ENCODE results near the gene EMP2. TPM values are rescaled to one million over a fixed set of nuclear protein-coding genes. Genes with fewer than 3 reads are reported as not detected.
A peak's percentile ranks its signal among the peaks of the same experiment; 100 is the strongest.

The EMP2 gene
- total and polyA plus RNA-seq, 2 experiments from 2014 or later: 29.1 to 93.4 TPM

DNA sequence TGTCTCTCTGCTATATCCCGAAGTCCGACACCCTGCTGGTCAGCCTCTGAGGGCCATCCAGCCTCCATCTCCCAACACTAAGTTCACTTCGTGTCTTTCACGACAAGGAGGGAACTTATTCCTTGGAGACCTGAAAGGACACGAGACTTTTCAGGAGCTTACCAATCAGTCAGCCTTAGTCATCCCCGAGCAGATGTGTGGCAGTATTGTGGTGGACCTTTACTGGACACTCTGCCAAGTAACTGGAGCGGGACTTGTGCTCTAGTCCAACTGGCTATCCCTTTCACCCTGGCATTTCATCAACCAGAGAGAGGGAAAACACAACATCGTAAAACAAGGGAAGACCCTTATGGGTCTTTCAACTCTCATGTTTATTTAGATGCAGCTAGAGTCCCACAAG is 87.1 kb downstream of the EMP2 start:
- Histone ChIP-seq H3K4me3 (no peak overlapping the region), H3K4me2 (no peak overlapping the region), H3K9me2 (replicated peaks; ENCODE audit: insufficient read depth) (no peaks in the 10 kb centered on the region), H2AFZ (no peak overlapping the region), H3K9me3 (ENCODE audit: low read depth) (no peaks in the 10 kb centered on the region), H4K20me1 (ENCODE audit: insufficient read depth, poor library complexity, severe bottlenecking) (no peaks in the 10 kb centered on the region), H3K27ac (no peak overlapping the region), H3K27me3 (no peaks in the 10 kb centered on the region), H3K4me1 (ENCODE audit: insufficient read depth) (no peaks in the 10 kb centered on the region), H3K79me2 (no peaks in the 10 kb centered on the region), H3K36me3 (replicated peaks; ENCODE audit: insufficient read depth, low read depth) (no peaks in the 10 kb centered on the region)
- no peak for TF ChIP-seq CTCF (IDR thresholded peaks at IDR 0.05; ENCODE audit: poor library complexity)
- TF ChIP-seq EZH2 (IDR thresholded peaks at IDR 0.05; ENCODE audit: borderline replicate concordance): no peak
- no peak for TF ChIP-seq EZH2phosphoT487 (IDR thresholded peaks at IDR 0.05; ENCODE audit: low read depth, severe bottlenecking, unreplicated experiment)
- 93% methylated on average over 8 of the region's 8 CpGs for WGBS (ENCODE audit: low lambda C conversion rate, missing lambda C conversion rate)
- DNase-seq (ENCODE audit: low spot score): no peak

- Histone ChIP-seq H3K4me2 (no peak overlapping the region), H3K9me3 (ENCODE audit: low read depth) (no peaks in the 10 kb centered on the region), H3K27ac (no peak overlapping the region), H3K27me3 (no peaks in the 10 kb centered on the region), H3K4me3 (no peak overlapping the region), H4K20me1 (ENCODE audit: insufficient read depth, poor library complexity, severe bottlenecking) (no peaks in the 10 kb centered on the region), H3K79me2 (no peaks in the 10 kb centered on the region), H3K36me3 (replicated peaks; ENCODE audit: insufficient read depth, low read depth) (no peaks in the 10 kb centered on the region), H3K9me2 (replicated peaks; ENCODE audit: insufficient read depth) (no peaks in the 10 kb centered on the region), H3K4me1 (ENCODE audit: insufficient read depth) (no peaks in the 10 kb centered on the region), H2AFZ (no peak overlapping the region)
- no peak for DNase-seq (ENCODE audit: low spot score)
- WGBS (ENCODE audit: low lambda C conversion rate, missing lambda C conversion rate): 73% methylated on average over 1 of the region's 1 CpG
- no peak for TF ChIP-seq EZH2 (IDR thresholded peaks at IDR 0.05; ENCODE audit: borderline replicate concordance)
- TF ChIP-seq CTCF (IDR thresholded peaks at IDR 0.05; ENCODE audit: poor library complexity): no peak
- no peak for TF ChIP-seq EZH2phosphoT487 (IDR thresholded peaks at IDR 0.05; ENCODE audit: low read depth, severe bottlenecking, unreplicated experiment)
Observed at GRCh38 chr16:10490141-10490540, 90.3 kb downstream of the EMP2 start.

DNA sequence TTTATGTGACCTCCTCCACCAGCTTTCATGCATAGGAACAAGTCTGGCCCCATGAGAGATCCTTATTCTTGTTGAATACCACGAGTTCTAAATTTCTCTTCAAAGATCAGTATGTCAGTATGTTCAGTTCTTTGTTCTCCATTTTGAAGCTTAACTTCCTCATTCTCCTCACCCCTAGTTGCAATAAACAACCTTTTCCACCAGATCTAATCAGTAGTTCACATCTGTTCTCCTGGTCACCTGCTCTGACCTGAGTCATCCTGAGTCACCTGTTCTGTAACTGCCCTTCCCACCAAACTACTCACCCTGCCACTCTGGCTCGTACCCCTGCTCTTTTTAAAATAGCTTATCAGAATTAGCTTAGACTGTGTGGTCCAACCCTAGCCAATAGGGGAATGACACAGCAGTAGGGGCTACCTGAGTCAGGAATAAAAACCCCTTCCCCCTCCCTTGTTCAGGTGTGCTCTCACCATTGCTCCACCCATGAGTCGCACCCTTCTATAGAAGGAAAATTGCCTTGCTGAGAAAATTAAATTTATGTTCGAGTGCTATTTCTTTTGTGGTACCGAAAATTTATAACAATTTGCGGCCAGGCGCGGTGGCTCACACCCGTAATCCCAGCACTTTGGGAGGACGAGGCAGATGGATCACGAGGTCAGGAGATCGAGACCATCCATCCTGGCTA is 94.6 kb downstream of the EMP2 start:
- no peak for TF ChIP-seq EZH2phosphoT487 (IDR thresholded peaks at IDR 0.05; ENCODE audit: low read depth, severe bottlenecking, unreplicated experiment)
- no peak for TF ChIP-seq CTCF (IDR thresholded peaks at IDR 0.05; ENCODE audit: poor library complexity)
- TF ChIP-seq EZH2 (IDR thresholded peaks at IDR 0.05; ENCODE audit: borderline replicate concordance): no peak
- Histone ChIP-seq H2AFZ (no peak overlapping the region), H3K27ac (peak overlapping the region; percentile 97), H3K79me2 (no peaks in the 10 kb centered on the region), H3K4me1 (ENCODE audit: insufficient read depth) (no peaks in the 10 kb centered on the region), H3K36me3 (replicated peaks; ENCODE audit: insufficient read depth, low read depth) (peaks cover 3% of the 10 kb centered on the region), H4K20me1 (ENCODE audit: insufficient read depth, poor library complexity, severe bottlenecking) (no peaks in the 10 kb centered on the region), H3K4me3 (no peak overlapping the region), H3K4me2 (no peak overlapping the region), H3K27me3 (no peaks in the 10 kb centered on the region), H3K9me3 (ENCODE audit: low read depth) (no peaks in the 10 kb centered on the region), H3K9me2 (replicated peaks; ENCODE audit: insufficient read depth) (no peaks in the 10 kb centered on the region)
- DNase-seq (ENCODE audit: low spot score): peak; percentile 23
- WGBS (ENCODE audit: low lambda C conversion rate, missing lambda C conversion rate): 92% methylated on average over 12 of the region's 12 CpGs
